ENCODE data around the gene INPP5K. TPM values are rescaled to one million over a fixed set of nuclear protein-coding genes. Genes with fewer than 3 reads are reported as not detected.

The INPP5K gene
- polyA plus RNA-seq, 1 experiment = 25.9 TPM

- Histone ChIP-seq H3K9me3 (ENCODE audit: control insufficient read depth, insufficient read depth, low read length) (no peaks in the 10 kb centered on the region; the same call in 1 of the 2 replicates), H3K4me3 (ENCODE audit: low read depth, low read length) (no peak overlapping the region), H3K27ac (ENCODE audit: low read depth, low read length) (no peak overlapping the region), H3K27me3 (ENCODE audit: control insufficient read depth, insufficient read depth, low read length) (no peaks in the 10 kb centered on the region)
- no peak for DNase-seq (ENCODE audit: low read depth, low spot score)
- no peak for TF ChIP-seq CTCF (IDR thresholded peaks at IDR 0.05; ENCODE audit: low read depth, low read length)
- ChIA-PET POLR2A (interaction anchor here (0.9 to 1.1 kb wide), 2 partner anchors 10 to 38 kb away, joined by 3 to 4 read pairs; no protein-coding TSS in a partner anchor), CTCF (interaction anchor here (1.4 to 1.8 kb wide), 2 partner anchors 18 to 133 kb away, joined by 5 to 6 read pairs; partner anchors contain the start of gene INPP5K)
These were observed 18.6 kb downstream of the INPP5K start for GRCh38 chr17:1497831-1498230.

- POLR2A ChIA-PET = no interaction called here
- peaks cover 3% of the 10 kb centered on the region; the same call in 1 of the 2 replicates for H3K9me3 ChIP-seq (ENCODE audit: control insufficient read depth, insufficient read depth, low read length)
- DNase-seq (ENCODE audit: low read depth, low spot score) = no peak
- H3K27me3 ChIP-seq (ENCODE audit: control insufficient read depth, insufficient read depth, low read length) = no peaks in the 10 kb centered on the region
- no peak overlapping the region for H3K27ac ChIP-seq (ENCODE audit: low read depth, low read length)
- CTCF ChIA-PET = no interaction called here
- H3K4me3 ChIP-seq (ENCODE audit: low read depth, low read length) = no peak overlapping the region
- no peak for TF ChIP-seq CTCF (IDR thresholded peaks at IDR 0.05; ENCODE audit: low read depth, low read length)
These were observed 19.5 kb downstream of the INPP5K start for GRCh38 chr17:1496869-1497268.

GRCh38 chr17:1495265-1495989, 21.0 kb downstream of the INPP5K start:
- Histone ChIP-seq H3K27ac (ENCODE audit: low read depth, low read length) (no peak overlapping the region), H3K9me3 (ENCODE audit: control insufficient read depth, insufficient read depth, low read length) (peaks cover 3% of the 10 kb centered on the region; the same call in 1 of the 2 replicates), H3K4me3 (ENCODE audit: low read depth, low read length) (no peak overlapping the region), H3K27me3 (ENCODE audit: control insufficient read depth, insufficient read depth, low read length) (no peaks in the 10 kb centered on the region)
- ChIA-PET CTCF (interaction anchor here (0.6 to 1.4 kb wide), 3 partner anchors 20 to 134 kb away, joined by 3 to 4 read pairs (median 3); no protein-coding TSS in a partner anchor), POLR2A (interaction anchor here (1.1 kb wide), 1 partner anchor 15 kb away, joined by 4 read pairs; no protein-coding TSS in a partner anchor)
- no peak for DNase-seq (ENCODE audit: low read depth, low spot score)
- no peak for TF ChIP-seq CTCF (IDR thresholded peaks at IDR 0.05; ENCODE audit: low read depth, low read length)

GRCh38 chr17:1494736-1495253, 21.6 kb downstream of the INPP5K start:
- no peak for TF ChIP-seq CTCF (IDR thresholded peaks at IDR 0.05; ENCODE audit: low read depth, low read length)
- CTCF ChIA-PET = interaction anchor here (0.6 to 1.4 kb wide), 2 partner anchors 21 to 133 kb away, joined by 3 read pairs; no protein-coding TSS in a partner anchor
- H3K27ac ChIP-seq (ENCODE audit: low read depth, low read length) = no peak overlapping the region
- no peak for DNase-seq (ENCODE audit: low read depth, low spot score)
- POLR2A ChIA-PET = interaction anchor here (1.1 kb wide), 1 partner anchor 16 kb away, joined by 4 read pairs; no protein-coding TSS in a partner anchor
- peaks cover 3% of the 10 kb centered on the region; the same call in 1 of the 2 replicates for H3K9me3 ChIP-seq (ENCODE audit: control insufficient read depth, insufficient read depth, low read length)
- H3K27me3 ChIP-seq (ENCODE audit: control insufficient read depth, insufficient read depth, low read length) = no peaks in the 10 kb centered on the region
- no peak overlapping the region for H3K4me3 ChIP-seq (ENCODE audit: low read depth, low read length)

GRCh38 chr17:1494203-1494602, 22.2 kb downstream of the INPP5K start:
- DNase-seq (ENCODE audit: low read depth, low spot score) = no peak
- CTCF ChIA-PET = no interaction called here
- POLR2A ChIA-PET = no interaction called here
- H3K27ac ChIP-seq (ENCODE audit: low read depth, low read length) = no peak overlapping the region
- H3K27me3 ChIP-seq (ENCODE audit: control insufficient read depth, insufficient read depth, low read length) = no peaks in the 10 kb centered on the region
- H3K4me3 ChIP-seq (ENCODE audit: low read depth, low read length) = no peak overlapping the region
- TF ChIP-seq CTCF (IDR thresholded peaks at IDR 0.05; ENCODE audit: low read depth, low read length) = no peak
- H3K9me3 ChIP-seq (ENCODE audit: control insufficient read depth, insufficient read depth, low read length) = peaks cover 3% of the 10 kb centered on the region; the same call in 1 of the 2 replicates

Data from AG04450 (cell line).